GM12873 (cell line): ENCODE measurements around the gene ADGRG6.

Experiments
- CTCF ChIP-seq: IDR thresholded peaks from 2 replicates; pipeline ENCODE4 v1.5.1; 2012; ENCODE audit warnings: low read depth, mild to moderate bottlenecking, moderate library complexity, low read length, control low read depth; ENCODE audit not compliant: insufficient read depth; ENCODE audit errors: missing control alignments

Gene ADGRG6

GRCh38 chr6:142322066-142322465 lies 20.3 kb downstream of the ADGRG6 start:
- TF ChIP-seq CTCF, result no peak

- TF ChIP-seq CTCF, result no peak
Observed at GRCh38 chr6:142322504-142323198, 20.8 kb downstream of the ADGRG6 start.

GRCh38 chr6:142323377-142323776 lies 21.6 kb downstream of the ADGRG6 start:
- TF ChIP-seq CTCF, result no peak

GRCh38 chr6:142324111-142324510 lies 22.3 kb downstream of the ADGRG6 start:
- no peak for TF ChIP-seq CTCF

- no peak for TF ChIP-seq CTCF
Observed at GRCh38 chr6:142325111-142325510, 23.3 kb downstream of the ADGRG6 start.

GRCh38 chr6:142326540-142326939 lies 24.7 kb downstream of the ADGRG6 start:
- no peak for TF ChIP-seq CTCF

GRCh38 chr6:142328070-142328469 lies 26.3 kb downstream of the ADGRG6 start:
- no peak for TF ChIP-seq CTCF
